ENCODE data around the gene PHPT1.
A peak's percentile ranks its signal among the peaks of the same experiment; 100 is the strongest.
"Not testable (repeated sequence)": the region's sequence is repeated elsewhere in the genome, so short reads cannot be mapped to it uniquely, and the experiment has no call there.

The PHPT1 gene

DNA sequence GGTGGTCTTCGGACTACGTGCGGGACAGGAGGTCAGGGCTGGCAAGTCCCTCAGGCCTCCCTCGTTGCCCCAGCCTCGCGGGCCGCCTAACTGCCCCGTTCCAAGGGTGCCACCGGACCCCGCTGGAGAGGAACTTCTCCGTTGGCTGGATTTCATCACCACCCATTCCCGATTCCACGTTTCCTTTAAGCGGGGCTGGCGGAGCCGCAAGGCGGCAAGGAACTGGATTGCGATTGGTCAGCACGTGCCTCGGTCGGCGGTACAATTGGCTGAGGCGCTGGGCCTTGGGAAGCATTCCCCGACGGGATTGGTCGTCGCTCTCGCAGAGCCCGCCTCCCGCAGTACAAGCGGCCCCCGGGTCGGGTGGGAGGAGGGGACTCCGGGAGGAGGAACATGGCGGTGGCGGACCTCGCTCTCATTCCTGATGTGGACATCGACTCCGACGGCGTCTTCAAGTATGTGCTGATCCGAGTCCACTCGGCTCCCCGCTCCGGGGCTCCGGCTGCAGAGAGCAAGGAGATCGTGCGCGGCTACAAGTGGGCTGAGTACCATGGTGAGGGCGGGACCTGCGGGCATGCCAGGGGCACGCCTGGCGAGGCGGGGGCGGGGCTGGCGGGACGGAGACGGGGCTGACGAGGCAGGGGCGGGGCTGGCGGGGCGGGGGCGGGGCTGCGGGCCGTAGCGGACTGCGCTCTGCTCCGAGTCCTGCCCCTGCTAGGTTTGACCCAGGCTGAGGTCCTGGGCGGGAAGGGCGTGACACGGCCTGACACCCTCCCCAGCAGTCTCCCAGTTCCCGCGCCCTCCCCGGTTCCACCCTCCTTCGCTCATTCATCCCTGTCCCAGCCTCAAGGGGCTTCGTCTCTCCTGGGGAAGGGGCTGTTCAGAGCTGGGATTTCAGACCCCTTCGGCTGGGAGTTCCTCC, at the start of gene PHPT1:
TSS of gene PHPT1 (plus strand) at position 372 of the 922 bp plus-strand sequence. CDS start at position 394, 22 bp downstream.
- peak within 1 kb of the TSS; percentile 97 for H3K27ac Mint-ChIP-seq
- peak within 1 kb of the TSS; percentile 92 for H3K4me3 Mint-ChIP-seq
- peaks cover 26% of the 10 kb centered on the region for H3K36me3 Mint-ChIP-seq (ENCODE audit: low read depth)
- no peaks in the 10 kb centered on the region for H3K9me3 Mint-ChIP-seq
- peaks cover 26% of the 10 kb centered on the region for H3K27me3 Mint-ChIP-seq
- H3K4me1 Mint-ChIP-seq (ENCODE audit: low read depth) = peaks cover 20% of the 10 kb centered on the region
- DNase-seq = peak; percentile 98

DNA sequence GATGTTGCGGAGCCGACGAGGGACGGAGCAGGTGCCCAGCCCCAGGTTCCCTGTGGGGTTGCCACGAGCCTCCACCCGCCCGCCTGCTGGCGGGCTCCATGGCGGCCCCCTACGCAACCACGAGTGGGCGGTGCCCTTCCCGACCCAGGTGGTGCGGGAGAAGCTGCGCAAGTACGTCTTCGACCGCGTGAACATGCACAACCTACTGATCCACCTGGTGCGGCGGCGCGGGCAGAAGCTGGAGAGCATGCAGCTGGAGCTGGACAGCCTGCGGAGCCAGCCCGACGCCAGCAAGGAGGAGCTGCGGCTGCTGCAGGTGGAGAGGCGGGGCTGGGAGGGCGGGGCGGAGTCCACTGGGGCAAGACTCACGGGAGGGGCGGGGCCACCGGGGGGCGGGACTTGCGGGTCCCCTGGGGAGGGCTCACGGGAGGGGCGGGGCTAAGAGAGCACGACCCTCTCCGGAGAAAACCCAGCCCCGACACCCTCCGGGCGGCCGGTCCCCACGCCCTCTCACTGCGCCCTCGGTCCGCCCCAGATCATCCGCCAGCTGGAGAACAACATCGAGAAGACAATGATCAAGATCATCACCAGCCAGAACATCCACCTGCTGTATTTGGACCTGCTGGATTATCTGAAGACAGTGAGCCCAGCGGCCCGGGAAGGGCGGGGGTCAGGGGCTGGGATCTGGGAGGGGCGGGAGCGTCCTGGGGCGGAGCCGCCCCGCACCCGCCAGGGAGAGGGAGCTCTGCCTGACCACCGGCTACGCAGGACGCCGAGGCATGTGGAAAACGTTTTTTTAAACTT, 49.2 kb upstream of the PHPT1 start:
- H3K4me1 Mint-ChIP-seq (ENCODE audit: low read depth) = peaks cover 26% of the 10 kb centered on the region
- no peaks in the 10 kb centered on the region for H3K9me3 Mint-ChIP-seq
- H3K27ac Mint-ChIP-seq = peak overlapping the region; percentile 71
- H3K4me3 Mint-ChIP-seq = peak overlapping the region; percentile 75
- DNase-seq = peak; percentile 92
- H3K27me3 Mint-ChIP-seq = peaks cover 16% of the 10 kb centered on the region
- peaks cover 4% of the 10 kb centered on the region for H3K36me3 Mint-ChIP-seq (ENCODE audit: low read depth)

- no peak for DNase-seq
- Mint-ChIP-seq H3K27ac (no peak overlapping the region), H3K4me3 (no peak overlapping the region), H3K27me3 (peaks cover 14% of the 10 kb centered on the region), H3K4me1 (ENCODE audit: low read depth) (peaks cover 30% of the 10 kb centered on the region), H3K9me3 (no peaks in the 10 kb centered on the region), H3K36me3 (ENCODE audit: low read depth) (peaks cover 11% of the 10 kb centered on the region)
Observed at GRCh38 chr9:136802321-136802720, 46.9 kb upstream of the PHPT1 start.

GRCh38 chr9:136803009-136803550, 46.1 kb upstream of the PHPT1 start:
- peaks cover 11% of the 10 kb centered on the region for H3K36me3 Mint-ChIP-seq (ENCODE audit: low read depth)
- not testable (repeated sequence) for H3K27ac Mint-ChIP-seq, H3K4me3 Mint-ChIP-seq, H3K9me3 Mint-ChIP-seq, DNase-seq
- peaks cover 14% of the 10 kb centered on the region for H3K27me3 Mint-ChIP-seq
- H3K4me1 Mint-ChIP-seq (ENCODE audit: low read depth) = peaks cover 30% of the 10 kb centered on the region

DNA sequence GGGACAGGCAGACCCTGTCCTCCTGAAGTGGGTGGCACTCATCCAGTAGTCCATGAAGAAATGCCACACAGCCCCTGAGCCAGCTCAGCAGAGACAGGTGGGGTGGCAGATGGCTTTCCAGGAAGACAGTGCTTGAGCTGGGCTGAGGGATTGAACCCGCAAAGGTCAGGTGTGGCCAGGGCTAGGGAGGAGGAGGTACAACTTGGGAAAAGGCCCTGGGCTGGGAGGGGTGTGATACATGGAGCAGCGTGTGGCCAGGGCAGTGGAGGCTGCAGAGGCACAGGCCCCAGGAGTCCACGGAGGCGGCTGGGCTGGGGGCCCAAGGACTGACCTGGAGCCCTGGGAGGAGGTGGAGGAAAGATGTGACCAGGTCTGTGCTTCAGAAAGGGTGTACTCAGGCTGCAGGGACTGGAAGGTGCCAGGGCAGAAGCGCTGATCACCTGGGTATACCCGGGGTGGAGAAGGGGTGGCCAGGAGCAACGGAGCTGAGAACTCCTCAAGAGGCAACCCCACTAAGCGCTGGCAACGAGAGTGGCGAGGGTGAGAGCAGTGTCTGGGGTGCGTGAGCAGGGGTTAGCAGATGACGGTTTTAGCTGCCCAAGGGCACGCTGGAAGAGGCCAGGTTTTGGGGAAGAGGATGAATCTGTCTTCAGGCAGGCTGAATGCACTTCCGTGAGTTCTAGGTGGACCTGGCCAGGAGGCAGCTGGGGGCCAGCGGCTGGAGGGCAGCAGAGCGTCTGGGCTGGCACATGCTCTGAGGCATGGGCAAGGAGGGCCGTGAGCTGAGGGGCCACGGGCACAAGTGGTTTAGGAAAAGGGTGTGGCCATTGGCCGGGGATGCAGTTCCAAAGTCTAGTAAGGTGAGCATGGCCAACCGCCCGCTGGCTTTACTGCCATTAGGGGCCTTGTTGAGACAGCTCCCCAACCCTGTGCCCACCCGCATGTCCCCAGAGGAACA, 45.4 kb upstream of the PHPT1 start:
- no peak overlapping the region for H3K27ac Mint-ChIP-seq
- peaks cover 30% of the 10 kb centered on the region for H3K4me1 Mint-ChIP-seq (ENCODE audit: low read depth)
- H3K27me3 Mint-ChIP-seq = peaks cover 14% of the 10 kb centered on the region
- no peak overlapping the region for H3K4me3 Mint-ChIP-seq
- H3K36me3 Mint-ChIP-seq (ENCODE audit: low read depth) = peaks cover 14% of the 10 kb centered on the region
- peak; percentile 27 for DNase-seq
- H3K9me3 Mint-ChIP-seq = no peaks in the 10 kb centered on the region

- Mint-ChIP-seq H3K27ac (no peak overlapping the region), H3K27me3 (peaks cover 14% of the 10 kb centered on the region), H3K36me3 (ENCODE audit: low read depth) (peaks cover 22% of the 10 kb centered on the region), H3K4me3 (no peak overlapping the region), H3K9me3 (no peaks in the 10 kb centered on the region), H3K4me1 (ENCODE audit: low read depth) (peaks cover 36% of the 10 kb centered on the region)
- DNase-seq = no peak
Observed at GRCh38 chr9:136804509-136805206, 44.6 kb upstream of the PHPT1 start.

DNA sequence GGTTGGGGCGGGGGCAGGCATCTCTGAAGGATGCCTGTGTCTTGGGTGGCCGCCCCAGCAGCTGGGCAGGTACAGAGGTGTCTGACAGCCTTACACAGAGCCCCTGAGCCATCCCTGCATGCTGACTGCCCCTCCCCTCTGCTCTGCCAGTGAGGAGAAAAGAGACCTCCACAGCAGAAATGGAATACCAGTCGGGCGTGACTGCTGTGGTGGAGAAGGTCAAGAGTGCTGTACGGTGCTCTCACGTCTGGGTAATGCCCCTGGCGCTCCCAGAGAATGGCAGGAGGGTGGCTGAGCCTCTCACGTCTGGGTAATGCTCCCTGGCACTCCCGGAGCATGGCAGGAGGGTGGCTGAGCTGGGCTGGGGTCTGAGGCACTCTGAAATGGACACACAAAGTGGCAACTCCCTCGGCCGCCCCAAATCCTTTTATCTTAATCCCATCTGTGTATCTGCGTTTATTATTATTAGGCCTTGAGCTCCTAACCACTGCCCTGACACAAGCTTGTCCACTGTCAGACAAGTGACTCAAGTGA, 43.9 kb upstream of the PHPT1 start:
- Mint-ChIP-seq H3K27ac (no peak overlapping the region), H3K9me3 (no peaks in the 10 kb centered on the region), H3K4me1 (ENCODE audit: low read depth) (peaks cover 38% of the 10 kb centered on the region), H3K36me3 (ENCODE audit: low read depth) (peaks cover 28% of the 10 kb centered on the region), H3K27me3 (peaks cover 11% of the 10 kb centered on the region), H3K4me3 (no peak overlapping the region)
- no peak for DNase-seq

DNA sequence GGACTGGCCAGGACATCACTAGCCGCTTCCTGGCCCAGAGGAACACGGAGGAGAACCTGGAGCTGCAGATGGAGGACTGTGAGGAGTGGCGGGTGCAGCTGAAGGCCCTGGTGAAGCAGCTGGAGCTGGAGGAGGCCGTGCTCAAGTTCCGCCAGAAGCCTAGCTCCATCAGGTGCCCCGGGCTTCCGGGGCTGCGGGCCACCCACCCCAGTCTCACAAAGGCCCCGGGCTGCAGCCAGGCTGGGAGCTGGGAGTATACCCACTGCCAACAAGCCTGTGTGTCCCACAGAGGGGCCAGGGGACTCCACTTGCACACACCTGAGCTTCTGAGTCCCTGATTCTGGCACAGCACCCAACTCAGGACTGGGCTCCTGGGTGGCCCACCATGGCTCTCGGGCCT, 43.1 kb upstream of the PHPT1 start:
- Mint-ChIP-seq H3K4me3 (peak overlapping the region; percentile 87), H3K27ac (no peak overlapping the region), H3K36me3 (ENCODE audit: low read depth) (peaks cover 33% of the 10 kb centered on the region), H3K4me1 (ENCODE audit: low read depth) (peaks cover 33% of the 10 kb centered on the region), H3K27me3 (peaks cover 6% of the 10 kb centered on the region), H3K9me3 (no peaks in the 10 kb centered on the region)
- no peak for DNase-seq

- H3K27ac Mint-ChIP-seq = peak overlapping the region; percentile 93
- DNase-seq = peak; percentile 28
Observed at GRCh38 chr9:136806631-136807201, 42.5 kb upstream of the PHPT1 start.

DNA sequence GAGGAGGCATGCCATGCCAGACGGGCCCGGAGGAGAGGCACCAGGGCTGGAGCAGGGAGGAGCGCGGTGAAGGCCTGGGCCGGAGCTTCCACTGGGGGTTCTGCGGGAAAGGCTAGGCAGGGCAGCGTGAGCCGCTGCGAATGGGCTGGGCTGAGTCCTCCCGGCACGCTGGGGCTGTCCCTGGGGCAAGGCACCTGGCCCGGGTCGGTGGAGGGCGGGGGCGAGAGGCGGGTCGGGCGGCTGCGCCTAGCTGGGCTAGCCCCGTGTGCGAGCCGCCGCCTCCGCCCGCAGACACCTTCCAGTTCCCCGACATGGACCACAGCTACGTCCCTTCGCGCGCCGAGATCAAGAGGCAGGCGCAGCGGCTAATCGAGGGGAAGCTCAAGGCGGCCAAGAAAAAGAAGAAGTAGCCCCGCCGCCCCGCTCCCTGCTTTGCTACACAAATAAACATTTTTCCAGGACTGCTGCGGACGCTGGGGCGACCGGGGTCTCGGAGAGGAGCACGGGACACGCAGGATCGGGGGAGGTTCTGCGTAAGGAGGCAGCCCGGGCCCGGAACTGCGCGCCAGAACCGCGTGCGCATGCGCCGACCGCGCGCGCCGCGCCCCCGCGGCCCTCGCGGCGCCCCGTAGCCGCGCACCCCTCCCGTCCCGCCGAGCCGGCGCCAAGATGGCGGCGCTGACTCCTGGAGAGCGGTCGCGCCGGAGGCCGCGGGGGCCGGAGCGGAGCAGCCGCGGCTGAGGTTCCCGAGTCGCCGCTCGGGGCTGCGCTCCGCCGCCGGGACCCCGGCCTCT, 41.7 kb upstream of the PHPT1 start, which contains the start of gene RABL6:
TSS of gene RABL6 (plus strand) at position 668 of the 794 bp plus-strand sequence. CDS start 249 bp downstream, outside the sequence.
- H3K27ac Mint-ChIP-seq = peak within 1 kb of the TSS; percentile 93
- H3K4me3 Mint-ChIP-seq = peak within 1 kb of the TSS; percentile 87
- DNase-seq = peak; percentile 90
- H3K36me3 Mint-ChIP-seq (ENCODE audit: low read depth) = peaks cover 46% of the 10 kb centered on the region
- no peaks in the 10 kb centered on the region for H3K27me3 Mint-ChIP-seq
- H3K4me1 Mint-ChIP-seq (ENCODE audit: low read depth) = peaks cover 33% of the 10 kb centered on the region
- H3K9me3 Mint-ChIP-seq = no peaks in the 10 kb centered on the region

More at GRCh38 chr9:136806631-136807201, 42.5 kb upstream of the PHPT1 start:
- Mint-ChIP-seq H3K27me3 (peaks cover 6% of the 10 kb centered on the region), H3K4me1 (ENCODE audit: low read depth) (peaks cover 31% of the 10 kb centered on the region), H3K9me3 (no peaks in the 10 kb centered on the region), H3K4me3 (peak overlapping the region; percentile 87), H3K36me3 (ENCODE audit: low read depth) (peaks cover 40% of the 10 kb centered on the region)

DNA sequence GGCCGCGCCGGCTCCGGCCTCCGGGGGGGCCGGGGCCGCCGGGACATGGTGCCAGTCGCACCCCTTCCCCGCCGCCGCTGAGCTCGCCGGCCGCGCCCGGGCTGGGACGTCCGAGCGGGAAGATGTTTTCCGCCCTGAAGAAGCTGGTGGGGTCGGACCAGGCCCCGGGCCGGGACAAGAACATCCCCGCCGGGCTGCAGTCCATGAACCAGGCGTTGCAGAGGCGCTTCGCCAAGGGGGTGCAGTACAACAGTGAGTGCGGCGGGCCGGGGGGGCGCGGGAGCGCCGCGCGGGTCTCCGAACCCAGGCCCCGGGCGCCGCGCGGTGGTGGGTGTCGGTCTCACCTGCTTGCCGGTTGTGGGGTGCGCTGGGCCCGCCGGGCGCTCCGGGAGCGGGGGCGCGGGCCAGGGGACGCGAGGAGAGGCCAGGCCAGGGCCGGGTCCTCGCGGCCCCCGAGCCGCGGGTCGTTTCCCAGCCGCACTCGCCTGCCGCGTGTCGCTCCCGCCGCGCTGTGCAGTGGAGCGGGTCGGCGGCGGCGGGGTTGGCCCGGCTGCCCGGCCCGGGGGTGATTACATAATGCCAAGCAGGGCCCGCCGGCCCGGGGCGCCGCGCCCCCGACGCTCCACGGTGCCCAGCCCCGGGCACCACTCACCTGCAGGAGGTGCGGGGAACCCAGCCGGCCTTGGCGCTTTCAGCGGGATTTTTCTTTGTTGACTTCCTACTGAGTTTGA, 41.0 kb upstream of the PHPT1 start:
- Mint-ChIP-seq H3K27ac (peak overlapping the region; percentile 82), H3K27me3 (no peaks in the 10 kb centered on the region), H3K36me3 (ENCODE audit: low read depth) (peaks cover 54% of the 10 kb centered on the region), H3K9me3 (no peaks in the 10 kb centered on the region), H3K4me3 (peak overlapping the region; percentile 82), H3K4me1 (ENCODE audit: low read depth) (peaks cover 41% of the 10 kb centered on the region)
- DNase-seq = peak; percentile 74
